ENCODE results near the gene COG5. TPM values are rescaled to one million over a fixed set of nuclear protein-coding genes. Genes with fewer than 3 reads are reported as not detected.

COG5 gene
- total and polyA plus RNA-seq, 10 donors, result 3.6 to 86.6 (median 48.7) TPM

GRCh38 chr7:107606303-107606702, 42.6 kb upstream of the COG5 start:
- peaks cover 0 to 64% (median 14%) of the 10 kb centered on the region in 6 donors for H3K36me3 ChIP-seq
- H3K9me3 ChIP-seq, result no peaks in the 10 kb centered on the region
- no peaks in the 10 kb centered on the region for H3K4me1 ChIP-seq
- no peak overlapping the region for H3K4me3 ChIP-seq
- intact Hi-C loops (cut with DNase I; ENCODE audit: low total_unique reads), result no loop called here
- H3K27ac ChIP-seq, result no peak overlapping the region
- TF ChIP-seq CTCF (IDR thresholded peaks at IDR 0.05 in 8 of 11, conservative IDR thresholded peaks at IDR 0.05 in 3 of 11), result no peak
- no peak for TF ChIP-seq POLR2AphosphoS5 (IDR thresholded peaks at IDR 0.05)
- TF ChIP-seq POLR2A (IDR thresholded peaks at IDR 0.05), result no peak
- no peak for DNase-seq
- 95 to 100% (median 95%) methylated on average over 1 of the region's 1 CpG for WGBS, 5 donors
- H3K27me3 ChIP-seq (replicated peaks in 1 of 7), result no peaks in the 10 kb centered on the region

- WGBS, 5 donors, result 92 to 96% (median 95%) methylated on average over 3 of the region's 3 CpGs
- H3K27ac ChIP-seq, result no peak overlapping the region
- no peaks in the 10 kb centered on the region for H3K27me3 ChIP-seq (replicated peaks in 1 of 7)
- TF ChIP-seq POLR2AphosphoS5 (IDR thresholded peaks at IDR 0.05) (no peak), CTCF (IDR thresholded peaks at IDR 0.05 in 8 of 11, conservative IDR thresholded peaks at IDR 0.05 in 3 of 11) (no peak), POLR2A (IDR thresholded peaks at IDR 0.05) (no peak)
- no peaks in the 10 kb centered on the region for H3K9me3 ChIP-seq
- intact Hi-C loops (cut with DNase I; ENCODE audit: low total_unique reads), result no loop called here
- H3K36me3 ChIP-seq, result peaks cover 0 to 74% (median 21%) of the 10 kb centered on the region in 6 donors
- no peaks in the 10 kb centered on the region for H3K4me1 ChIP-seq
- no peak overlapping the region for H3K4me3 ChIP-seq
- DNase-seq, result no peak
Observed at GRCh38 chr7:107605218-107605815, 41.6 kb upstream of the COG5 start.

- TF ChIP-seq CTCF (IDR thresholded peaks at IDR 0.05 in 8 of 11, conservative IDR thresholded peaks at IDR 0.05 in 3 of 11) (no peak), POLR2AphosphoS5 (IDR thresholded peaks at IDR 0.05) (no peak), POLR2A (IDR thresholded peaks at IDR 0.05) (no peak)
Observed at GRCh38 chr7:107600816-107601215, 37.1 kb upstream of the COG5 start.

GRCh38 chr7:107599262-107599661, 35.5 kb upstream of the COG5 start:
- intact Hi-C loops (cut with DNase I; ENCODE audit: low total_unique reads), result no loop called here
- Histone ChIP-seq H3K27ac (no peak overlapping the region), H3K4me1 (peaks cover 0 to 7% (median 0%) of the 10 kb centered on the region in 6 donors), H3K9me3 (no peaks in the 10 kb centered on the region), H3K27me3 (replicated peaks in 1 of 7) (no peaks in the 10 kb centered on the region), H3K36me3 (peaks cover 0 to 85% (median 32%) of the 10 kb centered on the region in 6 donors), H3K4me3 (no peak overlapping the region)
- no peak for TF ChIP-seq POLR2AphosphoS5 (IDR thresholded peaks at IDR 0.05)
- no peak for TF ChIP-seq POLR2A (IDR thresholded peaks at IDR 0.05)
- TF ChIP-seq CTCF (IDR thresholded peaks at IDR 0.05 in 8 of 11, conservative IDR thresholded peaks at IDR 0.05 in 3 of 11), result no peak
- no peak for DNase-seq
- 95 to 100% (median 97%) methylated on average over 1 of the region's 1 CpG for WGBS, 5 donors

More at GRCh38 chr7:107600816-107601215, 37.1 kb upstream of the COG5 start:
- DNase-seq, result no peak
- Histone ChIP-seq H3K9me3 (no peaks in the 10 kb centered on the region), H3K27me3 (replicated peaks in 1 of 7) (no peaks in the 10 kb centered on the region), H3K4me1 (no peaks in the 10 kb centered on the region), H3K36me3 (peaks cover 0 to 81% (median 22%) of the 10 kb centered on the region in 6 donors), H3K27ac (no peak overlapping the region), H3K4me3 (no peak overlapping the region)
- 91 to 99% (median 97%) methylated on average over 2 of the region's 2 CpGs for WGBS, 5 donors
- intact Hi-C loops (cut with DNase I; ENCODE audit: low total_unique reads), result no loop called here
